Astrocyte of the spinal cord (primary cell): ENCODE data around the gene MED17.
"Not testable (repeated sequence)": the region's sequence is repeated elsewhere in the genome, so short reads cannot be mapped to it uniquely, and the experiment has no call there.

Experiments
- DNase-seq: peaks from one replicate; pipeline ENCODE4 v3.0.0; 2011; ENCODE audit warnings: low read depth, low spot score
- H3K4me3 ChIP-seq: 2 replicates; pipeline ENCODE4 v1.5.1; 2011; ENCODE audit warnings: low read depth, mild to moderate bottlenecking, low read length, moderate library complexity
- CTCF ChIP-seq: IDR thresholded peaks from 2 replicates; pipeline ENCODE4 v1.5.1; 2012; ENCODE audit warnings: low read depth, mild to moderate bottlenecking, low read length, inconsistent platforms
- in situ Hi-C: cut with HindIII; loops from 2 replicates; pipeline ENCODE4 v1.10.0; 2017; ENCODE audit warnings: low sequenced_read_pairs

Gene MED17

GRCh38 chr11:93740031-93740729 is 43.9 kb upstream of the MED17 start:
- in situ Hi-C loops = no loop called here
- TF ChIP-seq CTCF = no peak
- peak; percentile 21 for DNase-seq
- H3K4me3 ChIP-seq = peak overlapping the region; percentile 92

- in situ Hi-C loops = no loop called here
- H3K4me3 ChIP-seq = peak overlapping the region; percentile 92
- peak; percentile 64 for DNase-seq
- no peak for TF ChIP-seq CTCF
These were observed 43.4 kb upstream of the MED17 start for GRCh38 chr11:93740730-93741093.

GRCh38 chr11:93741094-93741881 is 42.8 kb upstream of the MED17 start, which contains the start of the genes C11orf54 and TAF1D:
Gene C11orf54 (plus strand): TSS chr11:93741672. CDS start chr11:93747394, 5,722 bp downstream.
Gene TAF1D (minus strand): TSS chr11:93741495. CDS start chr11:93739304, 2,191 bp downstream.
- peak; percentile 98 for DNase-seq
- in situ Hi-C loops = no loop called here
- no peak for TF ChIP-seq CTCF
- H3K4me3 ChIP-seq = peak within 1 kb of the TSS; percentile 92

- in situ Hi-C loops = no loop called here
- TF ChIP-seq CTCF = no peak
- peak overlapping the region; percentile 92 for H3K4me3 ChIP-seq
- DNase-seq = no peak
These were observed 42.2 kb upstream of the MED17 start for GRCh38 chr11:93741882-93742226.

GRCh38 chr11:93743291-93743690 is 40.8 kb upstream of the MED17 start:
- no peak overlapping the region for H3K4me3 ChIP-seq
- TF ChIP-seq CTCF = no peak
- peak; percentile 29 for DNase-seq
- in situ Hi-C loops = no loop called here

- in situ Hi-C loops = no loop called here
- no peak for DNase-seq
- no peak overlapping the region for H3K4me3 ChIP-seq
- no peak for TF ChIP-seq CTCF
These were observed 39.4 kb upstream of the MED17 start for GRCh38 chr11:93744669-93745004.

- in situ Hi-C loops, H3K4me3 ChIP-seq: not testable (repeated sequence)
- DNase-seq = peak; percentile 36
These were observed 38.9 kb upstream of the MED17 start for GRCh38 chr11:93745005-93745755.
